Activated CD8-positive, alpha-beta memory T cell treated with anti-CD3 and anti-CD28 coated beads, Interleukin-2, amount 50 U/mL, for 24 hours (primary cell): ENCODE results near the gene ALDH16A1.
"Not testable (repeated sequence)": the region's sequence is repeated elsewhere in the genome, so short reads cannot be mapped to it uniquely, and the experiment has no call there.

ENCODE experiments used
- DNase-seq: peaks from one replicate; pipeline ENCODE4 v3.0.0-alpha.2; 2020; ENCODE audit errors: extremely low read depth

The ALDH16A1 gene

DNA sequence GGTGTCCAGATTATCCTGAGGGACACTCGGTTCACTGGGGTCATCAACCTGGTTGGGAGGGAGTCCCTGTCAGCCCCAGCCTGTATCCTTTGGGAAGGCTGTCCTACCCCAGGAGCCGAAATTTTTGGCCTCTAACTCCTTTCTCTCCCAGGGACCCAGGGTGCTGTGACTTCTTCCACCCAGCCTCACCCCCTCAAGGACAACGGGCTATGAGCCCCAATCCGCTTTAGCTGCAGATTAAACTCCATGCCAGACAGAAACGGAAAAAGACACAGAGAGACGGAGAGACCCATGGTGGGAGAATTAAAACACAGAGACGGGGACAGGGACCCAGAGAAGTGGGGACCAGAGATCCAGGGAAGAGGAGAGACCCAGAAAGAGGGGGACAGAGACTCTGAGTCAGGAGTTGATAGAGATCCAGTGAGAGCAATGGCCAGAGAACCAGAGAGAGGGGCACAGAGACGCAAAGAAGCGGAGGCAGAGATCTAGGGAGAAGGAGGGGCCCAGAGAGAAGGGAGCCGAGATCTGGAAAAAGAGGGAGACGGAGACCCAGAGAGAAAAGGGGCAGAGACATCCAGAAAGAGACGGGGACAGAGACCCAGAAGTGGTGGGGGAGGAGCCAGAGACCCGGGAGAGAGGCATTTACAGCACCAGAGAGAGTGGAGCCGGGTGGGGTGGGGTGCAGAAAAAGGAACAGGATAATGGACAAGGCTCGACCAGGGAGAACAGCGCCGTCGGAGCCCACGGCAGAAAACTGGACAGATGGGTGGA, 12.4 kb upstream of the ALDH16A1 start:
- DNase-seq, result no peak

DNA sequence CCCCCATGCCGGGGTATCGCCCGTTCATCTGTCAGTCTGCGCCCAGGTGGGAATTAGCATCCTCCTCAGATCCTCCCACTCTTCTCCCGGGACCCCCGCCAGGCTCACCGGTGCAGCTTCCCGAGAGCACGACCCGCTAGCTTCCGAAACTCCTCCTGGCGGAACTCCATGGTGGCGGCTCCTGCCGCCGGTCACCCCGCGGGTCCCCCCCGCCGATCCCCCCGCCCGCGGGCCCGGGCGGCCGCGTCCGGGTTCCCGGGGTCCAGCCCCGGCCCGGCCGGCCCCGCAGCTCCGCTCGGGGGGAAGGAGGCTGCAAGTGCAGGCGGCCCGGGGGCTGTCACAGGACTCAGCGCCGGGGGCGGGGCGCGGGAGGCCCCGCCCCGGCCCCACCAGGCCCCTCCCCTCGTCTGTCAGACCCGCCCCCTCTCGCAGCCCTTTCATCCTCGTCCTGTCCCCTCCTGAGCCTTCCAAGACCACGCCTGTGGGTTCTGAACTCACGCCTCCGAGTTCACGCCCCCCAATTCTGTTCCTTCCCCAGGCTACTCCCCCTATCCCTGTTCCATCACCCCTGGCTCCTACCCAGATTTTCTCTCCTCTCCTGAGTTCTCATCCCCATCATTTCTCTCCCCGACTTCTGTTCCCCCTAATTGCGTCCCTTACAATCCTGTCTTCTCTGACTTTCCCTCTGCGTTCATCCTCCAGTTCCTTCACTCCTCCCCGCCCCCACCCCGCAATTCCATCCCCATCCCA, 11.6 kb upstream of the ALDH16A1 start, which contains the start of gene SLC17A7:
Gene SLC17A7 (minus strand): TSS at position 318 of the 750 bp plus-strand sequence. CDS start 148 bp downstream, at position 170.
- no peak for DNase-seq

DNA sequence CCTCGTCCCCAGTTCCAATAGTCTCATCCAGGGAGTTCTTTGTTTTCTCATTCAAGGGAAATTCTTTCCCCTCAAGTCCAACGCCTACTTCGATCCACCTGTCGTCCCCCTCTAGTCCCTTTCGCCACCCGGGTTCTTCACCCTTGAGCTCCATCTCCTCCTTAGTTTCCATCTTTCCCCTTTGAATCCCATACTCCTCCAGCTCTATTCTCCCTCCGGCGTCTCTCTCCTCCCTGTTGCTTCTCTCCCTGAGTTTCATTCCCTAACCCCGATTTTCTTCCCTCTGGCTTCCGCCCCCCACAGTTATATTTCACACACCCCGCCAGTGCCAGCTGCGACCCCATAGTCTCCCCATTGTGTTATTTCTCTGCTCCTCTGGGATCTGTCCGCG, 11.1 kb upstream of the ALDH16A1 start:
- DNase-seq, result no peak

DNA sequence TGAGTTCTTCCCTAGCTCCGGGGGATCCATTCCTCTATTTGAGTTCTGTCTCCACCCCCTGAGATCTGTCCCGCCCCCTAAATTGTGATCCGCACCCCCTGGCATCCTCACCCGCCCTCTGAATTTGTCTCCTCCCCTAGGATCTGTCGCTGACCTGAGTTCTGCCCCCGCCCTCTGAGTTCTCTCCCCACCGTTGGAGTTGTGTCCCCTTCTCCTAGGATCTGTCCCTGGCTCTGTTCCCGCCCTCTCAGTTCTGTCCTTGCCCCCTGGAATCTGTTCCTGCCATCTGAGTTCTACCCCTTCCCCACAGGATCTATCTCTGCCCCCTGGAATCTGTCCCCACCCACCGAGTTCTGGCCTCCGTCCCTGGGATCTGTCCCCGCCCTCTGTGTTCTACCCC, 10.7 kb upstream of the ALDH16A1 start:
- DNase-seq, result no peak

DNA sequence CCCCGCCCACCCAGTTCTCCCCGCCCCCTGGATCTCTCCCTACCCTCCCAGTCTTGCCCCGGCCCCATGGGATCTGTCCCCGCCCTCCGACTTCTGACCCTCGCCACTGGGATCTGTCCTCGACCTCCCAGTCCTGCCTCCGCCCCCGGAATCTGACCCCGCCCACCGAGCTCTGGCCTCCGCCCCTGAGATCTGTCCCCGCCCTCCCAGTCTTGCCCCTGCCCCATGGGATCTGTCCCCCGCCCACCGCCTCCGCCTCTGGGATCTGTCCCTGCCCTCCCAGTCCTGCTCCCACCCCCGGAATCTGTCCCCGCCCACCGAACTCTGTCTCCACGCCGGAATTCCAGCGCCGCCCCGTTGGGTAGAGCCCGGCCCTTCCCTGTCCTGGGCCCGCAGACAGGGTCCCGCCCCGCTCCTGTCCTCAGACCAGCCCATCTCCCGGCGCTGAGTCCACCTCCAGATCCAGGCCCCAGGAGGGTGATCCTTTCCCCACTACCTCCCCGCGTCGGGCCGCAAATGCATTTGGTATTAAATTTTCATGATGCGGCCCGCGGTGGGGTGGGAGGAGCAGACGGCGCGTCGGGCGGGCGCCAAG, 10.2 kb upstream of the ALDH16A1 start:
- DNase-seq, result no peak

DNA sequence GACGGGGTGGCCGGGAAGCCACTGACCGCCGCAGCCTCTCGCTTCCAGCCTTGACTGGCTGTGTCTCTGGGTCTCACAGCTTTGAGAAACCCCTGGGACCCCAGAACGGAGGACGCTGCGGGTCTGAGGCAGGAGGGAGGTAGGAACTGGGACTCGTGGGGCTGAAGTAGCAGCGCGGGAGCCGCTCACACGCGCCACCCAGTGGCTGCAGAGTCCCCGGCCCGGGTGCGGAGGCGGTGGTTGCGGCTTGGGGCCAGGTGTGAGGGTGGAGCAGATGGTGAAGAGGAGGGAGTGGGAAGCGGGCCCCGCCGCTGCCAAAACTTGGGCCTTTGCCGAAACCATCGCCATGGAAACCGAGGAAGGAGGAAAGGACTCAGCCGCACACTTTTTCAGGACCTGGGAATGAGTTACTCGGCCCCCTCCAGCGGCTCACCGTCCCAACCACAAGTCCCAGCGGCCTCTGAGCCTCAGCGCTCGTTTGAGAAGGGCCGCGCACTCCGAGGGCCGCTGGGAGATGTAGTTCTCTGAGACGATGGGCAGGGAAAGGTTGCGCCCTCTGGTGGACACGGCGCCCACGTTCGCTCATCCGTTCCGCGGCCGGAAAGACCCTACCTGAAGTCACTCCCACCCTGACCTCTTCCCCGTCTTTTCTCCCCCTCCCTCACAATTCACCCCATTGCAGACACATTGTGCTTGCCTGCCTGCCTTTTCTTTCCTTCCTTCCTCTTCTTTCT, 9.5 kb upstream of the ALDH16A1 start:
- DNase-seq, result peak; percentile 86

DNA sequence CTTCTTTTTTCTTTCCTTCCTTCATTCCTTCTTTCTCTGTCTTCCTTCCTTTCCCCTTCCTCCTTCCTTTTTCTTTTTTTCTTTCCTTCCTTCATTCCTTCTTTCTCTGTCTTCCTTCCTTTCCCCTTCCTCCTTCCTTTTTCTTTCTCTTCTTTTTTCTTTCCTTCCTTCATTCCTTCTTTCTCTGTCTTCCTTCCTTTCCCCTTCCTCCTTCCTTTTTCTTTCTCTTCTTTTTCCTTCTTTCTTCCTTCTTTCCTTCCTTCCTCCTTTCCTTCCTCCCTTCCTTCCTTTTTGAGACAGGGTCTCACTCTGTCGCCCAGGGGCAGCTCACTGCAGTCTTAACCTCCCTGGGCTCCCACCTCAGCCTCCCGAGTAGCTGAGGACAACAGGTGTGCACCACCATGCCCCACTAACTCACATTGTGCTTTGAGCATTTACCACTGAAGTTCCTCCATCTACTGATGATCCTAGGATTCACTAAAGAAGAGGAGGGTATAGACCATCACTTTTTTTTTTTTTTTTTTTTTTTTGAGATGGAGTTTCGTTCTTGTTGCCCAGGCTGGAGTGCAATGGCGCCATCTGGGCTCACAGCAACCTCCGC, 8.8 kb upstream of the ALDH16A1 start:
- DNase-seq, result not testable (repeated sequence)

DNA sequence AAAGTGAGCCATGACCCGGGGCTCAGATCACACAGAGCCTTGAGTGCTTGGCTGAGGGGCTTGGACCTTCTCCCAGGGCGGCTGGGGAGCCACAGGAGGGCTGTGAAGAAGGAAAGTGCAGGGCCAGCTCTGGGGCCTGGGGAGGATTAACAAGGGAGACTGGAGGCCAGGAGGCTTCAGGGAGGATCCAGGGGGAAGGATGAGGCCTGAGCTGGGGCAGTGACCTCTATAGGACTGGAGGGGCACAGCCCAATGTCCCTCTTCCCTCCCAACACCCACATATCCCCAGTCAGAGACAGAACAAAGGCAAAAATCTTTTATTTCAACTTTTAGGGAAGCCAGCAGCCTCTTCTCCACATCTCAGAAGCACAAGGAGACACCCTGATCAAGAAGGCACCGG, 7.0 kb upstream of the ALDH16A1 start:
- no peak for DNase-seq

DNA sequence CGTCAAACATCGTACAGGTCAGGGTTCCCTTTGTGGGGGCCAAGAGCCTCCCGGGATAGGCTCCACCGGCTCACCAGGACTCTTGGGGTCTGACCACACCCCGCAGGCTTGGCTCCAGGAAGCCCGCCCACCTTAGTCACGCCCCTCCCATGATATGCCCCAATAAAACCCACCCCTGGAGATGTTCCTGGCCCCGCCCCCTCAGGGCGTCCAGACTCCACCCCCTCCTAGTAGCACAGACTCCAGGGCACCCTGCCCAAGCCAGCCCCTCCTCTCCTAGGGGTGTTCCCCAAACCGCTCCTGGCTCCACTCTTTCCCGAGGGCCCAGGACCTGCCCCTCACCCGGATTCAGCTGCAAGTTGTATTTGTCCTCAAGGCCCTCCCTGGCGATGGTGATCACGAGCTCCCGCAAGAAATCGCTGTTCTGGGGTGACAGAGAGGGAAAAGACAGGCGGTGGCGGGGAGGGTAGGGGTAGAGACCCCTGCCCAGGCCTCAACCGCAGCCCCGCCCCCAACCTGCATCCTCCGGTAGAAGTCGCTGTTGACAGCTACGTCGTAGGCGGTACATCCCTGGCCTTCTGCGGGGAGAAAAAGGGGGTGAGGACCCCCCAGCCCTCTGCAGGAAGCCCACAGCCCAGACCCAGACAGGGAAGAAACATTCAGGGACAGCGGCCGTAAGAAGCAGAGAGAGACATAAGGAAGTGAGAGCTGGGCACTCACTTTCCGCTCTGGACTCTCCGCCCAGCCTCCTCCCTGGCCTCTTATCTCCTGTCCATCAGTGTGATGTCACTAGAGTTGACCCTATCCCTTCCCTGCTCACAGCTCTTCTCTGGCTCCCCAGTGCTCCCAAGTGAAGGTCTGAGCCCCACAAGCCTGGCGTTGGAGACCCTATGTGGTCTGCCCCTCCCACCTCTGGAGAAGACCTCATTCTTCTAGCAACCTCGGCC, 5.3 kb upstream of the ALDH16A1 start:
- DNase-seq, result no peak

DNA sequence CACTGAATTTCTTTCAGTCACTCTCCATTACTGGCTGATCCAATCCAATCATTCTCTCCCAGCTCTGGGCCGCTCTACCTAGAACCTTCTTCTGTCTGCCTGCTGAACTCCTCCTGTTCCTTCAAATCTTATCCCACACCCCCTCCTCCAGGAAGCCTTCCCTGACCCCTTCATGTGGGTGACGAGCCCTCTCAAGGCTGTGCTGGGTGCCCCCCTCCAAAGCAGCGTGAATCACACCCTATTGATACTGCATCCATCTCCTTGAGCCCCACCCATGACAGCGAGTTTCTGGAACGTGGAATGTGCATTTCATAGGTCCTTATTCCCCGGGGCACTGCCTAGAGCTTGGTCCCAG, 4.6 kb upstream of the ALDH16A1 start:
- DNase-seq, result no peak

DNA sequence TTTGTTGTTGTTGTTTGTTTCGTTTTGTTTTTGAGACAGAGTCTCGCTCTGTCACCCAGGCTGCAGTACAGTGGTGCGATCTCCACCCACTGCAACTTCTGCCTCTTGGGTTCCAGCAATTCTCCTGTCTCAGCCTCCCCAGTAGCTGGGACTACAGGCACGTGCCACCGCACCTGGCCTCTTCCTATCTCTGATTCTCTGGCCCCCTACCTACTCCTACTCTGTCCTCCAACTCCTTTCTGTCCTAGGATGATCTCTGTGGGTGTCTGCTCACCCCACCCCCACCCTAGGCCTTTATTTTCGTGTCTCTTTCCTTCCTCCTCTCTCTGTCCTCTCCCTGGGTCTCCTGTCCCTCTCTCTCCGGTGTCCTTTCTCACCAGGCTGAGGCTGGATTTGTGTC, 2.6 kb upstream of the ALDH16A1 start:
- DNase-seq, result no peak

DNA sequence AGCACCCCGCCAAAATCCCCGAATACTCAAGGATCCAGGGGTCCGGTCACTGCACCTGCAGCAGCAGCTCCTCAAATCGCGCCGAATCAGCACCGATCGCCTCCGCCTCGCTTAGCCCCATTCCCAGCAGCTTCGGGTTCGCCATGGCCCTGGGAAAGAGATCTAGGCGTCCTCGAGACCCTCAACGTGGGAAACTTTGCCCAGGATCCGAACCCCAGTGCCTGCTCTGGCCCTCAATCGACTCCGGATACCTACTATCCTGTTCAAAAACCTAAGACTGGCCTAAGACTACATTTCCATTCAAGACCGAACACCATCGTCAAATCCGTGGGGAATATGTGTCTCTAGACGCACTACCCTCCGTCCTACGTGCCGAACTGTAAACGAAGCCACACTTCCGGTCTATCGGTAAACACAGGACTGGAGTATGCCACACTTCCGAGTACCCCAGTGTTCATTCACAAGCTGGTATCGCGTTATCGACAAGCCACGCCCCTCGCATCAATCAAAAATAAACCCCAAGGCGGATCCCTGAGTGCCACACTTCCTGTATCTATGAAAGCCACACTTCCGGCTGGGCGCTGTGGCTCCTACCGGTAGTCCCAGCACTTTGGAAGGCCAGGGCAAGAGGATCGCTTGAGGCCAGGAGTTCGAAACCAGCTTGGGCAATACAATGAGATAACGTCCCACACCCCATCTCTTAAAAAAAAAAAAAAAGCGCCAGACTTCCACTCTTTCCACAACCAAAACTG, 1.4 kb upstream of the ALDH16A1 start, which contains the start of gene PIH1D1:
Gene PIH1D1 (minus strand): TSS at position 385 of the 752 bp plus-strand sequence. CDS start 240 bp downstream, at position 145.
- DNase-seq, result peak; percentile 94

DNA sequence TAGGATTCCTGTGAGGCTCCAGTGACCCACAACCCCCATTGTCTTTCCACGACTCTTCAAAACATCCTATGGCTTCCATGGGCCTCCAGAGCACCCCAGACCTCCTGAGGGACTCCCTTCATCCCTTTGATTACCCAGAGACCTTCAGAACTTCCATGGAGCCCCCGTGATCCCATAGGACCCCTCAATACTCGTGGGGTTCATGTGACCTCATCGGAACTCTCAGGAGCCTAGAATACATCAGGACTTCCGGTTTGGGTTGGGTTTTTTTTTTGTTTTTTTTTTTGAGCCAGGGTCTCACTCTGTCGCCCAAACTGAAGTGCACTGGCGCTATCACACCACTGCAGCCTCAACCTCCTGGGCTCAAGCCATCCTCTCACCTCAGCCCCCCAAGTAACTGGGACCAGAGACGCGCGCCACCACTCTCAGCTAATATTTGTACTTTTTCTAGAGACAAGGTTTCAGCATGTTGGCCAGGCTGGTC, 774 bp downstream of the ALDH16A1 start:
- no peak for DNase-seq

DNA sequence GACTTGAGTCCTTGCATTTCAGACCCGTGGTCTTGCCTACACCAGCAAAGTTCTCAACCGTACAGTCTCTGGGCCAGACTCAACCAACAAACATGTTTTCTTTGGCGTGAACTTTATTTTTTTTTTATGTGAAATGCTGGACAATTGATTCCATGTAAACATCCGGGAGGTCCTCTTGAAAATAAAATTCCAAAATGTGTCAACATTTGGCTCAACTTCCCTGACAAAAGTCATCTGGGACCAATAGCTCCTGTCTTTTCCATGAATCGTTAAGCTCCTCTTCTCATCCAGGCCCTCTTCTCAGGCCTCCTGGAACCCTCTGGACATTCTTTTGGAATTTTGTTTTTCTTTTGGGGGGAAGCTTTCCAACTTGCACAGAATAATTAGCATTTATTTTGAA, 2.7 kb downstream of the ALDH16A1 start:
- no peak for DNase-seq

DNA sequence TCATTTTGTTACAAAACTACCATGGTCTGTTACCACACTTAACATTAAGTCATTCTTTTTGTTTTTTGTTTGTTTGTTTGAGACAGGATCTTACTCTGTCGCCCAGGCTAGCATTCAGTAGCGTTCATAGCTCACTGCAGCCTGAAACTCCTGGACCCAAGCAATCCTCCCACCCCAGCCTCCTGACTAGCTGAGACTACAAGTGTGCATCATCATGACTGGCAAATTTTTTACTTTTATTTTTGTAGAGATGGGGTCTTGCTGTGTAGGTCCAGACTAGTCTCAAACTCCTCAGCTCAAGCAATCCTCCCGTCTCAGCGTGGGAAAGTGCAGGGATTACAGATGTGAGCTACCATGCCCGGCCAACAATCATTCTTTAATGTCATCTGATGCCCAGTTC, 3.3 kb downstream of the ALDH16A1 start:
- DNase-seq, result no peak

DNA sequence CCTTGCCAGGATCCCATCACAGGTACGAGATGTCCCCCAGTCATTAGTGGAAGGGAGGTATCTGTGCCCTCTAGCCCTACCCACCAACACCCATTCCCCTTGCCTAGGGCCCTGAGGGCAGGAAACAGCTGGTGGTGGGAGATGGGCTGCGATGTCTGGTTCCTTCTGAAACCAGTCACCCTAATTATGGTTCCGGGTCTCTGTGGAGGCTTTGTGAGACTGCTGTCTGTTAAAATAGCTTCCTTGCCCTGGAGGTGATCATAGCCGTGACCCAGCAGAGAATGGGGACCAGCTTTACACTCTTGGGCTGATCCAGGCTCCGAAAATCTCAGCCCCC, 5.5 kb downstream of the ALDH16A1 start:
- no peak for DNase-seq

DNA sequence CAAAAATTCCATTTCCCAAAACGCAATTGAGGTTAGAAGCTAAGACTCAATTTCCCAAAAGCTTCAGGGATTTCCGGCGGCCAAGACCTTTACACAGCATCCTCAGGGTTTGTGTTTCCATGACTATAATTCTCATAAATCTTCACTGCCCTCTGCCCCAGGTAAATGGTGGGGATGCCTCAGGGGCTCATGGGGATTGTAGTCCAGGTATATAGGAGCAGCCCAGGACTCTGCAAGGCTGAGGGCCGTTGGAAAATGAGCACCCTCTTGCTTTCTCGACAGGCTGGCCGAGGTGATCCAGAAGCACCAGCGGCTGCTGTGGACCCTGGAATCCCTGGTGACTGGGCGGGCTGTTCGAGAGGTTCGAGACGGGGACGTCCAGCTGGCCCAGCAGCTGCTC, 6.4 kb downstream of the ALDH16A1 start:
- no peak for DNase-seq

DNA sequence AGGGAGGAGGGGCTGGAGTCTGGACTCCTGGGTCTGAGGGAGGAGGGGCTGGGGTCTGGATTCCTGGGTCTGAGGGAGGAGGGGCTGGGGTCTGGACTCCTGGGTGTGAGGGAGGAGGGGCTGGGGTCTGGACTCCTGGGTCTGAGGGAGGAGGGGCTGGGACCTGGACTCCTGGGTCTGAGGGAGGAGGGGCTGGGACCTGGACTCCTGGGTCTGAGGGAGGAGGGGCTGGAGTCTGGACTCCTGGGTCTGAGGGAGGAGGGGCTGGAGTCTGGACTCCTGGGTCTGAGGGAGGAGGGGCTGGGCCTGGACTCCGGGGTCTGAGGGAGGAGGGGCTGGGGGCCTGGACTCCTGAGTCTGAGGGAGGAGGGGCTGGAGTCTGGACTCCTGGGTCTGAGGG, 8.1 kb downstream of the ALDH16A1 start:
- not testable (repeated sequence) for DNase-seq

DNA sequence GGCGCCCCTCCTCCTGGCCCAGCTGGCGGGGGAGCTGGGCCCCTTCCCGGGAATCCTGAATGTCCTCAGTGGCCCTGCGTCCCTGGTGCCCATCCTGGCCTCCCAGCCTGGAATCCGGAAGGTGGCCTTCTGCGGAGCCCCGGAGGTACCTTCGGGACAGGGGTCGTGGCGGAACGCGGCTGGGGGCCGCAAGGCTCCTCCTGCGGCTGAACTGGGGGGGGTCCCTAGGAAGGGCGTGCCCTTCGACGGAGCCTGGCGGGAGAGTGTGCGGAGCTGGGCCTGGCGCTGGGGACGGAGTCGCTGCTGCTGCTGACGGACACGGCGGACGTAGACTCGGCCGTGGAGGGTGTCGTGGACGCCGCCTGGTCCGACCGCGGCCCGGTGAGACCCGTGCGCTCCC, 8.6 kb downstream of the ALDH16A1 start:
- DNase-seq, result no peak

DNA sequence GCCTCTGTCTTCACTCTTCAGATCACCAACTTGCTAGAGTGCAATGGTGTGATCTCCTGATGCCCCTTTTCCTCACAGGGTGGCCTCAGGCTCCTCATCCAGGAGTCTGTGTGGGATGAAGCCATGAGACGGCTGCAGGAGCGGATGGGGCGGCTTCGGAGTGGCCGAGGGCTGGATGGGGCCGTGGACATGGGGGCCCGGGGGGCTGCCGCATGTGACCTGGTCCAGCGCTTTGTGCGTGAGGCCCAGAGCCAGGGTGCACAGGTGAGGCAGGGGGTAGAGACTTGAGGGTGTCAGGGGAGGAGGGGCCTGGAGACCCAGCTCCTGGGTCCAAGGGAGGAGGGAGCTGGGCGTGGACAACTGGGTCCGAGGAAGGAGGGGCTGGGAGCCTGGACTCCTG, 9.5 kb downstream of the ALDH16A1 start:
- DNase-seq, result no peak
